HepG2 (cell line): ENCODE measurements around the gene PYGO2. TPM values are rescaled to one million over a fixed set of nuclear protein-coding genes. Genes with fewer than 3 reads are reported as not detected.
"Not testable (repeated sequence)": the region's sequence is repeated elsewhere in the genome, so short reads cannot be mapped to it uniquely, and the experiment has no call there.

ENCODE experiments used
- ATAC-seq: fragments of 200-7000 bp; cut with Tn5 transposase; 3 replicates; pipeline ENCODE4 v1.9.1; 2020; ENCODE audit warnings: mild to moderate bottlenecking, moderate library complexity
- BruUV-seq: library from RNA; stranded (reverse); fragments of 400-500 nt; replicated peaks from 2 replicates; lab custom pipeline; 2021; lab: Mats Ljungman, UMichigan
- CTCF ChIA-PET: fragments of 300-600 bp; formaldehyde crosslinking; extraction: SDS; loops from one replicate; lab custom pipeline; 2021; ENCODE audit warnings: low total read pairs, inconsistent platforms, low intra/inter-chr PET ratio; lab: Yijun Ruan, JAX
- POLR2A ChIA-PET: fragments of 350-600 bp; sonication (Branson Sonifier 250); formaldehyde crosslinking; loops from one replicate; lab custom pipeline; 2020; ENCODE audit warnings: antibody characterized with exemption, inconsistent platforms; lab: Yijun Ruan, JAX
- DNase-seq: peaks from one replicate; pipeline ENCODE4 v3.0.0-alpha.2; 2015; ENCODE audit warnings: low spot score
- FAIRE-seq: peaks from 3 replicates; lab custom pipeline; 2011; peaks lifted over from hg19 to GRCh38; lab: Jason Lieb, UNC
- H2AFZ ChIP-seq: one replicate; pipeline ENCODE4 v1.6.1; 2011; ENCODE audit warnings: low read length, inconsistent platforms
- H3K27ac ChIP-seq: fragments of 300-600 bp; 3 replicates; pipeline ENCODE4 v1.8.0; 2011; ENCODE audit warnings: mixed run types, mild to moderate bottlenecking, mixed read lengths, low read length, inconsistent platforms; ENCODE audit not compliant: insufficient read depth; ENCODE audit errors: extremely low read length
- H3K27me3 ChIP-seq, 2 experiments: fragments of 200-600 bp in 1 of 2; 2 replicates in 1 of 2; 3 replicates in 1 of 2; pipeline versions ENCODE4 v1.6.0 to v1.8.0; 2011; ENCODE audit warnings: low read length in 2 of 2, mild to moderate bottlenecking in 2 of 2, moderate library complexity in 2 of 2, inconsistent platforms in 1 of 2; ENCODE audit not compliant: insufficient read depth in 2 of 2, control insufficient read depth in 1 of 2
- H3K36me3 ChIP-seq, 2 experiments: fragments of 200-600 bp in 1 of 2; replicated peaks in 1 of 2; 2 replicates in 1 of 2; 3 replicates in 1 of 2; pipeline versions ENCODE4 v1.5.1 to v1.8.0; 2011; ENCODE audit warnings: low read length in 2 of 2, inconsistent platforms in 1 of 2; ENCODE audit not compliant: insufficient read depth in 2 of 2, control insufficient read depth in 1 of 2
- H3K4me1 ChIP-seq: 2 replicates; pipeline ENCODE4 v1.5.1; 2012; ENCODE audit warnings: low read length, inconsistent platforms; ENCODE audit not compliant: insufficient read depth
- H3K4me2 ChIP-seq: 2 replicates; pipeline ENCODE4 v1.6.0; 2011; ENCODE audit warnings: low read depth, low read length, inconsistent platforms
- H3K4me3 ChIP-seq, 3 experiments: fragments of 200-600 bp in 1 of 3; sonication (generic), shearing (Covaris generic) in 1 of 3; replicated peaks in 1 of 3; 2 replicates each; pipeline ENCODE4 v1.5.1; 2011 to 2016; ENCODE audit warnings: low read length in 3 of 3, inconsistent platforms in 2 of 3, low read depth in 2 of 3, mild to moderate bottlenecking in 2 of 3, control low read depth in 1 of 3, mixed read lengths in 1 of 3; ENCODE audit not compliant: insufficient read depth in 1 of 3
- H3K79me2 ChIP-seq: one replicate; pipeline ENCODE4 v1.6.1; 2011; ENCODE audit warnings: low read length, inconsistent platforms; ENCODE audit not compliant: insufficient read depth
- H3K9ac ChIP-seq: 2 replicates; pipeline ENCODE4 v1.6.0; 2011; ENCODE audit warnings: mild to moderate bottlenecking, low read depth, low read length, inconsistent platforms; ENCODE audit not compliant: insufficient read depth
- H3K9me3 ChIP-seq: 2 replicates; pipeline ENCODE4 v1.5.1; 2012; ENCODE audit warnings: mild to moderate bottlenecking, low read length
- H4K20me1 ChIP-seq: 2 replicates; pipeline ENCODE4 v1.6.0; 2011; ENCODE audit warnings: inconsistent platforms, mild to moderate bottlenecking, low read length, moderate library complexity; ENCODE audit not compliant: insufficient read depth
- CTCF ChIP-seq: sonication (generic); formaldehyde crosslinking; IDR thresholded peaks from 2 replicates; pipeline ENCODE4 v1.5.0; 2020; ENCODE audit warnings: mild to moderate bottlenecking, missing genetic modification reagents, moderate library complexity
- GATAD2A ChIP-seq: IDR thresholded peaks from 2 replicates; pipeline ENCODE4 v1.6.1; 2016
- SAP130 ChIP-seq: IDR thresholded peaks from 2 replicates; pipeline ENCODE4 v1.6.1; 2016; ENCODE audit warnings: low read depth
- SMC3 ChIP-seq: IDR thresholded peaks from 2 replicates; pipeline ENCODE4 v1.6.1; 2011; ENCODE audit warnings: low read length, improper control_type of control experiment
- STAG1 ChIP-seq: sonication (generic); formaldehyde crosslinking; IDR thresholded peaks from 2 replicates; pipeline ENCODE4 v1.4.0; 2020; ENCODE audit warnings: missing genetic modification reagents
- TEAD3 ChIP-seq: optimal IDR thresholded peaks from 2 replicates; pipeline ENCODE3; 2016; ENCODE audit warnings: borderline replicate concordance
- ZNF362 ChIP-seq: sonication (generic); formaldehyde crosslinking; IDR thresholded peaks from 2 replicates; pipeline ENCODE4 v1.4.0; 2020; ENCODE audit warnings: missing genetic modification reagents, mild to moderate bottlenecking, borderline replicate concordance
- ZNF652 ChIP-seq: IDR thresholded peaks from 2 replicates; pipeline ENCODE4 v1.6.1; 2016; ENCODE audit warnings: low read depth, borderline replicate concordance
- WGBS: methylation state at CpG from one replicate; pipeline ENCODE4 v1.1.6; 2017; ENCODE audit warnings: low lambda C conversion rate; 5-methylcytosine and 5-hydroxymethylcytosine counted together
- in situ Hi-C: cut with HindIII; loops from 2 replicates; pipeline ENCODE4 v1.10.0; 2017; ENCODE audit warnings: low pct_unique_long_range_greater_than_20kb; ENCODE audit not compliant: extremely low pct_ligation_motif_present
- intact Hi-C: fragments of 100-400 bp; cut with micrococcal nuclease; formaldehyde crosslinking; loops from one replicate; pipeline ENCODE4 v1.10.0; 2022; ENCODE audit not compliant: unreplicated experiment
- polyA plus RNA-seq, 8 experiments: library from polyadenylated mRNA; depleted of rRNA in 3 of 8; stranded (reverse) in 7 of 8; unstranded in 1 of 8; fragments of >200 nt; fragmentation: Illumina TruSeq in 4 of 8; extraction: Trizol in 4 of 8; gene quantifications; 2 replicates each; pipeline versions ENCODE4 v1.2.1 to v1.2.3, GENCODE V29; 2011 to 2016; ENCODE audit warnings: low read depth in 4 of 8, missing spikeins in 1 of 8, mixed read lengths in 1 of 8; ENCODE audit not compliant: insufficient read depth in 1 of 8
- total RNA-seq, 5 experiments: library from RNA; depleted of rRNA; stranded (reverse); fragments of >200 nt; fragmentation: Illumina TruSeq; extraction: Trizol; gene quantifications; 2 replicates each; pipeline ENCODE4 v1.2.3, GENCODE V29; 2016; ENCODE audit warnings: low read depth in 1 of 5

PYGO2 gene
- total and polyA plus RNA-seq, 2 of the 13 experiments (the other 11 are each of a cell fraction or from before 2014, with no cell fraction given), result 20.3 to 21.8 TPM

GRCh38 chr1:154995301-154995983, 33.9 kb upstream of the PYGO2 start:
- peak; percentile 28 for TF ChIP-seq TEAD3 (CRISPR knock-in tag)
- 0 out of 2 replicates have a peak, but pooled peaks have one; percentile 15 for TF ChIP-seq SAP130 (CRISPR knock-in tag)
- 0 out of 2 replicates have a peak, but pooled peaks have one; percentile 34 for TF ChIP-seq SMC3
- TF ChIP-seq STAG1, result 0 out of 2 replicates have a peak, but pooled peaks have one; percentile 28
- peak; percentile 67; the same call in 1 of the 2 replicates for TF ChIP-seq ZNF652 (CRISPR knock-in tag)
- peak; percentile 52; the same call in 1 of the 2 replicates for TF ChIP-seq ZNF362
- 0 out of 2 replicates have a peak, but pooled peaks have one; percentile 14 for TF ChIP-seq GATAD2A (CRISPR knock-in tag)
- peak; percentile 49 for TF ChIP-seq CTCF
- H3K27me3 ChIP-seq, H3K9me3 ChIP-seq, H3K4me3 ChIP-seq, BruUV-seq, H3K36me3 ChIP-seq, H4K20me1 ChIP-seq, ATAC-seq, H2AFZ ChIP-seq, H3K79me2 ChIP-seq, H3K4me2 ChIP-seq, H3K9ac ChIP-seq, FAIRE-seq, H3K27ac ChIP-seq: not testable (repeated sequence)
- 63% methylated on average over 13 of the region's 13 CpGs for WGBS
- ChIA-PET CTCF (interaction anchor here (0.6 to 1.3 kb wide), 3 partner anchors 22 to 33 kb away, joined by 3 to 10 read pairs (median 4); partner anchors contain the start of gene PYGO2), POLR2A (interaction anchor here (1.5 to 4.2 kb wide), 3 partner anchors 22 to 34 kb away, joined by 4 to 34 read pairs (median 8); partner anchors contain the start of genes PYGO2 and SHC1)
- peak; percentile 57 for DNase-seq
- in situ Hi-C loops (loop anchor here (5.0 kb wide), 1 partner anchor 33 kb away; the partner anchor contains the start of gene PYGO2), intact Hi-C loops (loop anchor here (5.0 kb wide), 1 partner anchor 67 kb away; the partner anchor contains the start of gene EFNA4)
- peaks cover 18% of the 10 kb centered on the region for H3K4me1 ChIP-seq
